Eye (tissue), 1 donor: ENCODE measurements around the gene DLGAP4.

Source experiments
- DNase-seq: peaks from one replicate; pipeline ENCODE4 v3.0.0-alpha.2; 2015

Gene DLGAP4, protein sequence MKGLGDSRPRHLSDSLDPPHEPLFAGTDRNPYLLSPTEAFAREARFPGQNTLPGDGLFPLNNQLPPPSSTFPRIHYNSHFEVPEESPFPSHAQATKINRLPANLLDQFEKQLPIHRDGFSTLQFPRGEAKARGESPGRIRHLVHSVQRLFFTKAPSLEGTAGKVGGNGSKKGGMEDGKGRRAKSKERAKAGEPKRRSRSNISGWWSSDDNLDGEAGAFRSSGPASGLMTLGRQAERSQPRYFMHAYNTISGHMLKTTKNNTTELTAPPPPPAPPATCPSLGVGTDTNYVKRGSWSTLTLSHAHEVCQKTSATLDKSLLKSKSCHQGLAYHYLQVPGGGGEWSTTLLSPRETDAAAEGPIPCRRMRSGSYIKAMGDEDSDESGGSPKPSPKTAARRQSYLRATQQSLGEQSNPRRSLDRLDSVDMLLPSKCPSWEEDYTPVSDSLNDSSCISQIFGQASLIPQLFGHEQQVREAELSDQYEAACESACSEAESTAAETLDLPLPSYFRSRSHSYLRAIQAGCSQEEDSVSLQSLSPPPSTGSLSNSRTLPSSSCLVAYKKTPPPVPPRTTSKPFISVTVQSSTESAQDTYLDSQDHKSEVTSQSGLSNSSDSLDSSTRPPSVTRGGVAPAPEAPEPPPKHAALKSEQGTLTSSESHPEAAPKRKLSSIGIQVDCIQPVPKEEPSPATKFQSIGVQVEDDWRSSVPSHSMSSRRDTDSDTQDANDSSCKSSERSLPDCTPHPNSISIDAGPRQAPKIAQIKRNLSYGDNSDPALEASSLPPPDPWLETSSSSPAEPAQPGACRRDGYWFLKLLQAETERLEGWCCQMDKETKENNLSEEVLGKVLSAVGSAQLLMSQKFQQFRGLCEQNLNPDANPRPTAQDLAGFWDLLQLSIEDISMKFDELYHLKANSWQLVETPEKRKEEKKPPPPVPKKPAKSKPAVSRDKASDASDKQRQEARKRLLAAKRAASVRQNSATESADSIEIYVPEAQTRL

GRCh38 chr20:36305602-36306551, at the start of gene DLGAP4:
Gene DLGAP4 (plus strand): TSS chr20:36306339. CDS start chr20:36431718, 125,379 bp downstream.
- peak; percentile 38 for DNase-seq

- peak; percentile 18 for DNase-seq
These were observed 46.7 kb upstream of the DLGAP4 start for GRCh38 chr20:36259177-36260061.

GRCh38 chr20:36260316-36260715, 45.8 kb upstream of the DLGAP4 start:
- DNase-seq = no peak

DNA sequence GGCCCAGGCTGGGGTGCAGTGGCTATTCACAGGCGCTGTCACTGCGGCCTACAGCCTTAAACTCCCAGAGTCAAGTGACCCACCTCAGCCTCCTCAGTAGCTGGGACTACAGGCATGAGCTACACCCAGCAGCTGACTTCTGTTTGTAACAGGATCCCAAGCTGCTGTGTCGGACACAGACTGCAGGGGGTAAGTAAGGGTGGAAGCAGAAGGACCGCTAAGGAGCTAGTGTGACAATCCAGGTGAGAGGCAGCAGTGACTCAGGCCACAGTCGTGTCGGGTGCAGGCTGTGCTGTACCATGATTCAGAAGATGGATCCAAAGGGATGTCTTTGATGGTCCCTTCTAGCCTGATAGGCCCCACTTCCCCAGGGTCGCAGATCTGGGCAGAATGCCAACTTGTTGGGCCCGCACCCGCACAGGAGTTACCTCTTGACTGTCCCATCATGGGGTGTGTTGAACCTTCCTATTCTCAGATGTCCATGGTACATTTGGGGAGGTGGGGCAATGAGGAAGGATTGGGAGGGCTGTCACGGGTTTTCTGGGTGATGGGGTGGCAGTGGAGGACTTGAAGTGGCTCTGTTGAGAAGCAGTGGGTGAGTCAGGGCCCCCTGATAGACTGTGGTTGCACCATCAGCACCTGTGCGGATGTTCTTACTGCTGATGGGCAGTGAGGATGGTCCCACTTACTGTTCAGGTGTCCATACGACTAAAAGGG, 44.6 kb upstream of the DLGAP4 start:
- no peak for DNase-seq

- DNase-seq = no peak
These were observed 43.7 kb upstream of the DLGAP4 start for GRCh38 chr20:36262440-36262839.

DNA sequence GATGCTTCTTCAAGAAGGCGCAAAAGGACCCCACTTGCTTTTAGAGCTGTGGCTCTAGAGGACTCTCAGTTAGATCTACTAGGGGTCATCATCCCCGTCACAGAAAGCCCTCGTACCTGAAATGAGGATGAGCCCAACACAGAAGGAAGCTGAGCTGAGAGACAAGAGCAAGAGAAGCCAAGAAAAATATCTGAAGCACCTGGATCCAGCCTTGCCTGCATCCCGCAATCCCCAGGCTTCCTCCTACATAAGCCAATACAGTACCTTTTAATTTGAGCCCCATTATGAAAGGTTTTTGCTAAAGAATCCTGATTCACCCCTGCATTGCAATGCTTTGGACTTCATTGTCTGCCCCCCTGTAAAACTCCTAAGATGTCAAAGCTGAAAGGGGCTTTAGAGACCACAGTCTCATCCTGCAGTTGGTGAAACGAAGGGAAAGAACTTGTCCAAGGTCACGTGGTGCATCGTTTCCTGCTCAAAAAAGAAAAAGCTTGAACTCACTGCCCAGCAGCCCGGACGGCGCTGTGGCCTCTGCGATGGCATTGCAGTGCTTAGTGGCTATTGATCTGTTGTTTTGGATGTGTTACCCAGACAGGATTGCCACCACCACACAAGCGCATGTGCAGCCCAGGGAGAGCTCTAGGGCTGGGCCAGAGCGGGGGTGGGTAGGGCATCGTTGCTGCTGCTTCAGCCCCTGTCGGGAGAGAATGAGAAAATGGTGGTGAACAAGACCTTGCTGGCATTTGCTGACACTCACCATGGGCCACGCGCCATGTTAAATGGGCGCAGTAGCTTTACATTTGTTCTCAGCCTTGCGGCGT, 41.5 kb upstream of the DLGAP4 start:
- no peak for DNase-seq

DNA sequence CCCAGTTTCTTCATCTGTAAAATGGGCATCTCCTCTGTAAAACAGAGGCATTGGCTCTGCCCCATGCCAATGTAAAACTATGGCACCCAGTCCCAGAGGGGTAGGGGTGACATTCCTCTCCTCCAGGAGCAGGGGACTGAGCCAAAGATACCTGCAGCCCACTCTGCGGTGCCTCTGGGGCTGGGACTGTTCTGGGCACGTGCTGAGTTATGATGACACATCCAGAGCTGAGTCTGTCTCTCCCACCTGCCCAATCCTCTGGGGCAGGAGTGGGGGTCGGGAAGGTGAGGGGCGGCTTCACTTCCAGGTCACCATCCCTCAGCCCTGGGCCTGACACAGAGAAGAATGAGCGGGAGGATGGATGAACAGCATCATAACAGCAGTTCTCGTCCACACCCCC, 40.0 kb upstream of the DLGAP4 start:
- no peak for DNase-seq

- DNase-seq = no peak
These were observed 38.3 kb upstream of the DLGAP4 start for GRCh38 chr20:36267605-36268381.

DNA sequence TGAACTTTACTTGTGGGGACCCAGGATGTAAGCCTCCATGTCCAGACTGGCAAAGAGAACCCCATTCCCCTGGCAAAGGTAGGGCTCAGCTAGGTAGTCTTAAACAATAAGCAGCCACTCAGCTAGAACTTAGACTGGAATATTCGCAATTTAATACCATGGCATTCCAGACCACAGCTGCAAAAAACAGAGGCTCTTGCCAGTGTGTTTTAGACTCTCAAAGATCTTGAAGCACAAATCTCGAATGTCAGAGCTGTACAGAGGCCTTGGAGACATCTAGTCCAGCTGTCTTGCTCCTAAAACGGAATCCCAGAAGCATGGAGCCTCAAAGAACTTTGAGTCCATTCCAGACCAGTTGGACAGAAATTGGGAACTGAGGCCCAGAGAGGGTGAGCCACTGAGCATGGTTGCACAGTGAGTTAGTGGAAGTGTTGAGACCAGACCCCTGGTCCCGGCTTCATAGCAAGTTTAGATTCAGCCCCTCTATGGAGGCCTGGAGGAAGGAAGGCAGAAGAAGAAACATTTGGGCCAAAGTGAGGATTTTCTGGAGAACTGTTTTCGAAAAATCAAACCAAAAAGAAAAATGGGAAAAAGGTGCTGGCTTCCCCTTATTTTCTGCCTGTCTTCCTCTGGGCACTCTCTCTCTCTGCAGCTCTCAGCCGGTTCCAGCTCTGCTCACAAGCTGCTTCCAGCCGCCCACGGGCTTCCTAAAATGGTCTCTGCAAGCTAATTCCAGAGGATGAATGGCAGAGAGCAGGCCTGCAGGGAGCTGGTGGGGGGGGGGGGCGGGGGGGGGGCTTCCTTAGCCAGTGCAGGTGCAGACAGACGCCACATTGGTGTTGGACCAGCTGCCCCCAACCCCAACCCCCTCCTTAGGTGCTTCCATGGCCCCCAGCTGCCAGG, 37.4 kb upstream of the DLGAP4 start:
- no peak for DNase-seq

- no peak for DNase-seq
These were observed 36.6 kb upstream of the DLGAP4 start for GRCh38 chr20:36269507-36269906.

DNA sequence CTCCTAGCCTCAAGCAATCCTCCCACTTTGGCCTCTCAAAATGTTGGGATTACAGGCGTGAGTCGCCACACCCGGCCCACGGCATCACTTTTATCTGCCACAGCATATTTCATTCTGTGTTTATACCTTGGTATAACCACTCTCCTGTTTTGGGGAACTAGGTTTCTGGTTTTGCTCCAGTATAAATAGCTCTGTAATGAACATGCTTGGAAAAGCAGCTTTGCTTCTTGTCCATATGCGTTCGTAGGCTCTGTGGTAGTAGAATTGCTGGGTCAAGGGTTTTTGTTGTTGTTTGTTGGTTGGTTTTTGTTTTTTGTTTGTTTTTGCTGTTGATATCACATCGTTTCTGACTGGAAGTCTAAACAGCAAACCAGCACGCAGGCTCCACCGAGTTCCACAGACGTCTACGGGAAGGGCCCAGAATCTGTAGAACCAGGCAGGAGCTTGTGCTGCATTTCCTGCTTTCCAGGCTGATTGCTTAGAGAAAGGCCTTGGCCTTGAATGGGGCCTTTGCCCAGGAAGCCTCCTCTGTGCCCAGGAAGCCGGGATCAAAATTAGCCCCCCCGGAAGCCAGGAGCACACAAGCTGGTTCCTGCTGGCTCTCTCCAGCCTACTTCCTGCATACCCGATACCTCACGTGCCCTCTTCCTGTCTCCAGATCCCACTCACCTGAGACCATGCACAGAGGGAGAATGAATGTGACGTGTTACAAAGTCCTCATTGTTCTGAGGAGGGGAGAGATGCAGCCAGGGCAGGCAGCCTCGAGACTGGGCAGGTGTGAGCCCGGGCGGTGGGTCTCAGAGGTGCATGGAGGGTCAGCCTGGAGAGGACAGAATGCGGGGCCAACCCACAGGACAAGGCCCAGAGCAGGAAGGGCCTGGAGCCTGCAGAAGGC, 35.1 kb upstream of the DLGAP4 start:
- no peak for DNase-seq

DNA sequence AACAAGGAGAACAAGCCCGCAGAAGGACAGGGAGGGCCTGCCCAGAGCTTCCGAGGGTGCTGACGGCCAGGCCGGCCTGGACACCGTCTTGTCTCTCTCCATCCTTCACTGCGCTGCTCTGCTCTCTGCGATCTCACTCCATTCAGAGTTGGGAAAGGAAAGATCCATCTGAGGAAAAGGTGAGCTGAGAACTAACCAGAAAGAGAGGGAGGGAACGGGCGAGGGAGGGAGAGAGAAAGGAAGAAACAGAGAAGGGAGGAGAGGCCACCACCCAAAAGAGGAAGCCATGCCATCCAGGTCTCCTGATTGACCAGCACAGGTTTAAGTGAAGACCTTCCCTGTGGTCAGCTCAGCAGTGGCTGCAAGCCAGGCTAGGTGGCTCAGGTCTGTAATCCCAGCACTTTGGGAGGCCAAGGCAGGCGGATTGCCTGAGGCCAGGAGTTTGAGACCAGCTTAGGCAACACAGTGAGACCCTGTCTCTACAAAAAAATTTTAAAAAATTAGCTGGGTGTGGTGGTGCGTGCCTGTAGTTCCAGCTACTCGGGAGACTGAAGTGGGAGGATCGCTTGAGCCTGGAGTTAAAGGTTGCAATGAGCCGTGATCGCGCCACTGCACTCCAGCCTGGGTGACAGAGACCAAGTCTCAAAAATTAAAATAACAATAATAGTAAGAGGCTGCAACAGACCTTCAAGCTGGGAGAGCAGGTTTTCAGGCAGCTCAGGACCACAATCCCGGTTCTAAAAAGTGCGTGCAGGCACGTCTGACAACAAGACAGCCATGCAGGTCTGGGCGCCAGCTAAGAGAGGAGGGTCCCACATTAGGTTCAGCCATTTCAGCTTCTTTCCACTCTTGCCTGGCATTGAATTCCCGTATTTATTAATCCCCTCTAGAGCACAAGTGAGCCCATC, 34.2 kb upstream of the DLGAP4 start:
- no peak for DNase-seq

GRCh38 chr20:36272547-36273220, 33.5 kb upstream of the DLGAP4 start:
- no peak for DNase-seq

GRCh38 chr20:36273414-36274180, 32.5 kb upstream of the DLGAP4 start:
- DNase-seq = no peak
